ENCODE measurements around the gene AFAP1.

- TF ChIP-seq REST (IDR thresholded peaks at IDR 0.05; ENCODE audit: low read depth) (no peak), CEBPB (IDR thresholded peaks at IDR 0.05) (no peak), RAD21 (IDR thresholded peaks at IDR 0.05; ENCODE audit: low read depth) (no peak), FOXM1 (IDR thresholded peaks at IDR 0.05; ENCODE audit: borderline replicate concordance, low read depth) (no peak), TAF1 (IDR thresholded peaks at IDR 0.05; ENCODE audit: low read depth) (no peak), TEAD4 (IDR thresholded peaks at IDR 0.05) (no peak), TCF12 (IDR thresholded peaks at IDR 0.05; ENCODE audit: low read depth) (no peak), YY1 (IDR thresholded peaks at IDR 0.05; ENCODE audit: low read depth) (no peak), EP300 (IDR thresholded peaks at IDR 0.05; ENCODE audit: borderline replicate concordance) (no peak), EGR1 (IDR thresholded peaks at IDR 0.05) (no peak), ZBTB7A (IDR thresholded peaks at IDR 0.05; ENCODE audit: low read depth) (no peak), NFIC (IDR thresholded peaks at IDR 0.05) (no peak)
- TF ChIP-seq, protein P1, sequence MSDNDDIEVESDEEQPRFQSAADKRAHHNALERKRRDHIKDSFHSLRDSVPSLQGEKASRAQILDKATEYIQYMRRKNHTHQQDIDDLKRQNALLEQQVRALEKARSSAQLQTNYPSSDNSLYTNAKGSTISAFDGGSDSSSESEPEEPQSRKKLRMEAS (IDR thresholded peaks at IDR 0.05): no peak
These were observed 87.0 kb downstream of the AFAP1 start for GRCh38 chr4:7852568-7853185.
